CD4-positive, alpha-beta T cell treated with Interleukin-6 at 100 ng/mL for 8 hours (primary cell): ENCODE results near the gene GPR176.
"Not testable (repeated sequence)": the region's sequence is repeated elsewhere in the genome, so short reads cannot be mapped to it uniquely, and the experiment has no call there.

Source experiments
- DNase-seq: peaks from one replicate; pipeline ENCODE4 v3.0.0-alpha.2; 2020; ENCODE audit warnings: mixed read lengths, low spot score

Gene GPR176

DNA sequence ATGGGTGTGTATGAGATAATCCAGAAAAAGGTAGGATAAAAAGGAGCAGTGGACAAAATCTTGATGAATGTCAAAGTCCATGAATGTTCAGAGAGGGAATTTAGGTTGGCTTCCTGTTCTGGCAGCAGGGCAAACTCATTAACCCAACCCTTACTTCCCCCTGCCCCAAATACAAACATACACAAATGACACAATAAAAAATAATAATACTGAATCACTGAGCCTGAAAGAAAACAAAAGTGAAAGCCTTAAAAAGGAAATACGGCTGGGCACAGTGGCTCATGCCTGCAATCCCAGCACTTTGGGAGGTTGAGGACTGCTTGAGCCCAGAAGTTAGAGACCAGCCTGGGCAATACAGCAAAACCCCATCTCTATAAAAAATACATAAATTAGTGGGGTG is 62.9 kb downstream of the GPR176 start:
- DNase-seq, result no peak

DNA sequence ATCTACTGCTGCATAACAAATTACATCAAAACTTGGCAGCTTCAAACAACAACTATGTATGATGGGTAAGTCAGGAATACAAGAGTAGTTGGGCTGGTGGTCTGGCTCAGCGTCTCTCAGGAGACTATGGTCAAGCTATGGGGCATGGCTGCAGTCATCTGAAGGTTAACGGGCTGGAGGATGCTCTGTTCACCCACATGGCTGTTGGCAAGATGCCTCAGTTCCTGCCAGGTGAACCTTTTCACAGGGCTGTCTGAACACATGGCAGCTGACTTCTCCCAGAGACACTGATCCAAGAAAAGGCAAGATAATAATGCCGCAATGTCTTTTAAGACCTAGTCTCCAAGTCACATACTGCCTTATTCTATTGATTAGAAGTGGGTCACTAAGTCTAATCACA is 63.7 kb downstream of the GPR176 start:
- no peak for DNase-seq

DNA sequence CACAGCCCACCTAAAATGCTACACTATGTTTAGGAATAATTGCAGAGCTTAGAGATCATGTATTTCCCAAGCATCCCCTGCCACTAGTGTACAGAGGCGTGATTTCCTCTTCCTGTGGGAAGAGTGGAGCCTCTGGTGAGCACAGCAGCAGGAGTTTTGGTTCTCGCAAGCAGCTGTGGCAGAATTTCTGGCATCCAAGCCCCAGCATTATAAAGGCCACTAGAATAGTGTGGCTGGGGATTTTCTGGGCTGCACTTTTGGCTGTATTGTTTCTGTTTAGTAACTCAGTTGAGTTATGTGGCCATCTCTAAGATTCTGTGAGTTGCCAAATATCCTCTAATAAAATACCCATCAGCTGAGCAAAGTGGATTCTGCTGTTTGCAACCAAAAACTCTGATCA is 64.7 kb downstream of the GPR176 start:
- no peak for DNase-seq

DNA sequence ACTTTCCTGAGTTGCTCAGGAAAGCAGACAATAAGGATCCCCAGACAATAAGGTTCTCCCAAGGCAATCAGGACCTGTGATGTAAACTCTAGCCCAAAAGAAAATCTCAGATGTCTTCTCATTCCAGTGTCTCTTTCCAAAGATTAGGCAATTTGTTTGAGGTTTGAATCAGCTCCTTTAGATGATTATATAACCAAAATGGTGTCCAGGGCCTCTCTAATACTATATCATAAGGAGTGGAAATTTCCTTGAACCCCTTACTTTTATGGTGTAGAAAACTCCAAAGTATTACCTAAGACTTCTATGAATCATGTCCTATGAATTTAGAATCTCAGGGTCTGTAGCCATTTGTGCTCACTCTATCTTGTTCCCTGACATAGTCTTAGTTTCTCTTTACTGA is 65.9 kb downstream of the GPR176 start:
- no peak for DNase-seq

DNA sequence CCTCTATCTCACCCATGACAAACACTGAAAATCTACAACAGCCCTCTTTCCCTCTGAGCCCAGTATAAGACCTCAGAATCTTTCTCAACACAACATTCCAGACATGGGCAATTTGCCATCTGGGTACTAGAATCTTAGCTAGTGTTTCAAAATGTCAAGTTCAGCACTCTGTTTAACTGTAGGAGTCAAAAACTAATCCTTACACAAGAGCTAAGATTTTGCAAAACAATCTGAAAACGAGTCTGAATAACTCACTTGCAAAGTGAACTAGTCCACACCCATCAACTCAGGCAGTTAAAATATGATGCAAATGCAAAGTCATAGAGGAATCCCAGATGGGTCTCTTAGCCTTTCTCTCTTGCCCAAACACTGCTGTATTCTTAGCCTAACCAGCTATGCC is 67.8 kb downstream of the GPR176 start:
- no peak for DNase-seq

DNA sequence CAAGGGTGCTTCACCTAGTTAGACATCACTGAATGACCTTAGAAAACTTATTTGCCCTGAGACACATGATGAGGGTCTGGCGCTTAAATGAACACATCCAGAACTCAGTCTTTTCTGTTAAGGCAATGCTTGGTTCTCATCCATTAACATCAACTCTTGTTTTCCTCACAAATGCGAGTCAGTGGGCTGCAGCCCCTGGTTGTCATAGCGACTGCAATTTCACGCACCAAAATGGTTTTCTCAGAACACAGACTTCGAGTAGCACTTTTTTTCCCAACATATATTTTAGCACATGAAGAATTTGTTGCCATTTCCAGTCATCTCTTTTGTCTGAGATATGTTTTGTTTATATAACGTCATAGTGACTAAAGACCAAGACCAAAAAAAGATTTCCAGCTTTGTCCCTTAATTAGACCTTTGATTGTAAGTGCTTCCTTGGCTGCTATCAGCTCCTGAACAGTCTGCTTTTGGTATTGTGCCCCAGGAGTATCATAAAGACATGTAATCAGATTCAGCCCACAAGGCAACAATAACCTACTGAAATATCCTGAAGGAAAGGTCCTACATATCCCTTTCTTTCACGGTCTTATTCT is 68.5 kb downstream of the GPR176 start:
- no peak for DNase-seq

DNA sequence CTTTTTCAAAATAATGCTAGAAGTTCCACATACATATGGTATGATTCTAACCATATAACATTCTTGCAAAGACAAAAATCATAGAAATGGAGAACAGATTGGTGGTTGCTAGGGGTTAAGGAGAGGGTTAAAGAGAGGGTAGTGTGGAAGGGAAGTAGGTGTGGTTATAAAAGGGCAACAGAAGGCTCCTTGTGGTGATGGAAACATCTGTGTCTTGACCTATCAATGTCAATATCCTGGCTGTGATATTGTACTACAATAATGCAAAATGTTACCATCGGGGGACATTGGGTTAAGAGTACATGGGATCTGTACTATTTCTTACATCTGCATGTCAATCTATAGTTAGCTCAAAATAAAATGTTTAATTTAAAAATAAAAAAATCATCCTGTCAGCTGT is 69.6 kb downstream of the GPR176 start:
- no peak for DNase-seq

DNA sequence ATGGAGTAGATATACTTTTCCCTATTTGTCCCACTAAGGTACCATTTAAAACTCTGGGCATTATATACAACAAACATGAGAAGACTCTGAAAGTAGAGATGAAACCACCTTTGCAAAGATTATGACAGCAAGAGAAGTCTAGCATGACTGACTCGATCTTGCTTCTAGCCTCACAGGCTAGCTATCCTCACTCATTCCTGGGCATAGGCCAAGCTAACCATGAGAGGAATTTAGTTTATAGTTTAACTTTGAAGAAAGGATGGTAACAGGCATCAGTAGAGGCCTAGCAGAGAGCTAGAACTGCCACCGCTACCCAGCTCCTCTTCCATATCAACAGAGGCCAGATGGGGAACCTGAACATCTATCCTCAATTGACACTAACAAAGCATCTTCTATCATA is 74.0 kb downstream of the GPR176 start:
- DNase-seq, result no peak

DNA sequence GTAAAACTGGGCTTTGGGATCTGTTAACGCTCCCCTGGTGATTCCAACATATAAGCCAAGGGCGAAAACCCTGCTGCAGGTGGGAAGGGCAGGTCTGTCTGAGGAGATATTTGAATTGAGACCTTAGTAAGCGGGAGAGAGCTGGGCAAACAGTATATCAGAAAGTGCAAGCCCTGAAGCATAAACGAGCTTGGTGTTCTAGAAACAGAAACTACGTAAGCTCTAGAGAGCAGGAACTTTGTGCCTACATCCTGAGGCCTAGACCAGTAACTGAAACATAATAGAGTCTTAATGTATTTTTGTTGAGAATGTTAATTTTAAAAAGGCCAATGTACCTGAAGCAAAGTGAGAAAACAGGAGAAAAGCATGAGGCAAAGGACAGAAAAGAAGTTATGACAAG is 74.5 kb downstream of the GPR176 start:
- no peak for DNase-seq

DNA sequence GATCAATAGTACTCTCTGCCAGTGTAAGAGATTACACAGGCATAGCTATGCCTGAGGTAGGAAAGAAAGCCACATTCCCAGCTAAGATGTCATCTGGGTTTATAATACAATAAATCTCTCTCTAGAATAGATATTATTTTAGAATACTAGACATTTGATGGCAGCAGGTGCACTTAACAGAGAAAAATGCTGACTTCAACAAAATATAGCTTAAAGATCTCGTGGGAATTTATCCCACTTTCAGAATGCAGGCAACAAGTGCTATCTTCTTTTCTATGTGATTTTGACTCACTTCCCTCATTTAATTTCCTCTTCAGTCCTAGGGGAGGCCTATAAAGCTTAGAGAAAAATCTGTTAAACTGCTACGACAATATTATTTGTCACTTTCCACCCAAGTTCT is 76.5 kb downstream of the GPR176 start:
- DNase-seq, result no peak

DNA sequence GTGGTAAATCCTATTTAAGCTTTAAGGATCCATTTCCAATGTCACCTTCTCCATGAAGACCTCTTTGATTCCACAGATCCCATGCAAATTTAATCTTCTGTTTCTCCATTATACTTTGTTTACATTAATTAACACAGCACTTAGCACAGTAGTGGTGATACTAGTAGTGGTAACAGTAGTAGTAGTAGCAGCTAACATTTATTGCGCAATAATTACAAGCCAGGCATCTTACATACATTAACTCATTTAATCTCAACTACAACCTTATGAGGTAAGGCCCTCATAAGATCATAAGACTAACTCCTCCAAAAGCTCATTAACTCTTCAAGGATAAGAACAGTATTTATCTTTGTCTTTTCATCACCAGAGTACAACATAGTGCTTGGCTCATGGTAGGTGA is 82.6 kb downstream of the GPR176 start:
- no peak for DNase-seq

DNA sequence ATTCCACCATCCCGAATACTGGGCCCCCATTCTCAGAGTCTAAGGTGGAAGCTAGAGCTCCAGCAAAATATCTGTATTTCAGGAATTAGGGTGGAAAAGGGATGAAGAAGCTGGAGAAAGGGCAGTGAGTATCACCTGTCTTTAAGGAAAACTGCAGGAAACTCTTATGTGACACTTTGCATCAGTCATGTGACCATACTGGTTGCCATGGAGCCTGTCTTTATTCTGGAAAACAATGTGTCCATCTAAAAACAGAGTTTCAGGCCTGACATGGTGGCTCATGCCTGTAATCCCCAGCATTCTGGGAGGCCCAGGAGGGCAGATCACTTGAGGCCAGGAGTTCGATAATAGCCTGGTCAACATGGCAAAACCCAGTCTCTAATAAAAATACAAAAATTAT is 84.5 kb downstream of the GPR176 start:
- DNase-seq, result no peak

DNA sequence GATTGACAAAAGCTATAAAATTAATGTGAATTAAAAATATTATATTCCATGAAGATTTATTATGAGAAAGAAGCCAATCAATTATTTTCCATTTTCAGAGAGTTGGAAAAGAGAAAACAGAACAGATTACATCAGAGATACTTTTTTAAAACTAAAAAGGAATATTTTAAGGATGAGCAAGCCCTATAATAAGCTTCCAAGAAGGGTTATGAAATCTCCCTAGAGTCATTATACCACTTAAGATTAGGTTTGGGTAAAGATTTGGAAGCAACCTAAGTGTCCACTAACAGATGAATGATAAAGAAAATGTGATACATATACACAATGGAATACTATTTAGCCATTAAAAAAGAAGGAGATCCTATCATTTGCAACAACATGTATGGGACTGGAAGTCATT is 85.8 kb downstream of the GPR176 start:
- DNase-seq, result no peak

DNA sequence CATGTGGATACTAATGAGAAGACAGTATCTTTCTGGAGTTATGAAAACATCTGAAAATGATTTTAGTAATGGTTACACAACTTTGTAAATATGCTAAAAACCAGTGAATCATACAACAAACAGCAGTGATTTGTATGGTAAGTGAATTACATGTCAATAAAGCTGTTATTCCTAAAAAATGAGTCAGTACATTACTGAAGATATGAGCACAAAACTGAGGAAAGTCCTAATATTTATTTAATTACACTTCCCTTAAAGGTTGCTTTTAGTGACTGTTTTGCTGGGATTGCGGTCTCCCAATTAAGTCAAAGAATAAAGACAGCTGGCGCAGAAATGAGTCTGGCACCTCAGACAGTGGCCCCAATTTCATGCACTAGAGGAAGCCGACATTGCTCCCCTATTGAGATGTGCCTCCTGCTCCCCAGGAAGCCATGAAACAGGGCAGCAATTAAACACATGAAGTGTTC is 86.5 kb downstream of the GPR176 start:
- DNase-seq, result no peak

DNA sequence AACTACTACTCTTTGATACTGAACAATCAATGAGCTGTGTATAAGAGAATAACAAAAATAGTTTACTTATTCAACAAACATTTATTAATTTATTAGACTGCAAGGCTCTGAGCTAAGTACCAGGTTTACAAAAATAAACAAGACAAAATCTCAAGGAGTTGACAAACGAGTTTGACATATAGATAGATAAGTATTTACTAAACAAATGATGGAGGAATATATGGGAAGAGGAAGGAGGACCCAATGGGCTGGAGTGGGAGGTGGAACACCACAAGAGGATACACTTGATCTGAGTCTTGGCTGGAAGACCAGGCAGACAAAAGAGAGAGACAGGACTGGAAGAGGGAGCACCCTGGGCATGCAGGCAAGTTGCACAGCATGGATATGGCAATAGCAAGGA is 89.9 kb downstream of the GPR176 start:
- DNase-seq, result no peak

DNA sequence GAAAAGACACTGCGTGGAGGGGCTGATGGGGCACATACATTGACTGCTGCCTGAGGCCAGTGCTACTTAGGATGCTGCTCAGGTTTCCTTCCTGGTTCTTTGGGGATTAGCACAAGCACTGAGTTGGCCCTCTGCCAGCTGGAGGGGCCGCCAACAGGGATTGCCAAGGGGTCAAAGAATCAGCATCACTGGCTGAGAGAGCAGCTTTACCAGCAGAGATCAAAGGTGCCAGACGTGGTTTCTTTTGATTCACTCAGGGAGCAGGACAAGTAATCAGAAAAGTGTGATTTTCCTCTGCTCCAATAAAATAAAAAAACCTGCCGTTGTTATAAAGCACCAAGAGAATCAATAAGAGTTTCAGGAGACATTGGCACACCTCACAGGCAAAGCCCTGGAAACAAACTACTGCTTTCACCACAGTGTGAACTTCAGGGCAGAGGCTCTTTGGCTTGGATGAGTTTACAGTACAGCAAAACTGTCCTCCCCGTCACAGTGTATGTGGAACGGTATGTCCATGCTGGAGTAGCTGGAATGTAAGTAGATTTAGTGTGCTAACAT is 91.6 kb downstream of the GPR176 start:
- no peak for DNase-seq

DNA sequence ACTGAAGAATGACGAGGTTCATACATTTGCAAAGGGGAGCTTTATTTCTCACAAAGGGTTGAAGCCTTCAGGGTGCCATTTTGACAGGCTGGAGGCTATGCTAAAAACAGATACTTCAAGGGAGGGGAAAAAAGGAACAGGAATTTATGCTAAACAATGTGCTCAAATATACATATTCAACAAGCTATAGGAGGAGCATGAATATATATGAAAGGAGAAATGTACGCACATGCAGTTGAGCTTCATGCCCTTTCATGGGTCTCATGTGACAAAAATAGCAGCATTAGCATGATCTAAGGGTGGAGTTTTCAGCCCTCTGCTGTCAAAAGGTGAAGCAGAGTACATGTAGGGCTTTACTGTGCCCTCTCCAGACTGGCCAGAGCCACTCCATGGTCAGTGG is 93.1 kb downstream of the GPR176 start:
- DNase-seq, result no peak

DNA sequence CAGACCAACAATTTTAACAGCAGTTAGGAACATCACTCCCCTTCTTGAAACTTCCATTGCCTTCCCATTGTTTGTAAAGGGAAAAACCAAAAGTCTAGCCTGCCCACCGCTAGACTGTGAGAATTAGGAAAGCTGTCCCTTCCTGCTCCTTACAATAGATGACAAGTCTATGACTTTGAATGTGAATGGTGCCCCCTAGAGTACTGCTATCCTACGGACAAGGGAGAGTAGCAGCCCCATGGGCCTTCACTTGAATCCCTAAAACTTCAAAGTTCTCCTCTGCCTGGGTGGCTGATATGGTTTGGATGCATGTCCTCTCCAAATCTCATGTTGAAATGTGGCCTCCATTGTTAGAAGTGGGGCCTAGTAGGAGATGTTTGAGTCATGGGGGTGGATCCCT is 96.4 kb downstream of the GPR176 start:
- DNase-seq, result no peak

DNA sequence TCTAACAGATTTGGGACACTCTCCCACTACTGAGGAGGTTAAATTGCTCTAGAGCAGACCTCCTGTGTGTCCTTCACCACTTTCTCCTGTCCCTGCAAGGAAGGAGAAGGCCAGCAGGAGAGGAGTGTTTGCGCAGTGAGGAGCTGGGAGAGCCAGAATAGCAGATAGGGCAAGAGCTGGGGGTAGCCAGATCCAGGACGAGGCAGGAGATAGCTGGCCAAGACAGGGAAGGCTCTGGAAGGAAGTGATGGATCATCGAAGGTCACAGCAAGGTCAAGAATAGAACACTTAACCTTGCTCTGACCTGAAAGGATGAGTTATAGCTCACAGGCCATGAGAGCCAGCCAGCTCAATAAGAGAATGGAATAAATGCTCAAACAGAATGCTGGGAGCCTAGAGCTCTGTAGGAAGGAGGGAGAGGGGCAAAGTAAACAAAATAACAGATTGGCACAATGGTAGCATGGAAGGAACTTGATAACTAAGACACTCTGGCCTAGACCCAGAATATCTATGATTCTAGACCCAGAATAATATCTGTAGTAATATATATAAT is 99.9 kb downstream of the GPR176 start:
- DNase-seq, result no peak

DNA sequence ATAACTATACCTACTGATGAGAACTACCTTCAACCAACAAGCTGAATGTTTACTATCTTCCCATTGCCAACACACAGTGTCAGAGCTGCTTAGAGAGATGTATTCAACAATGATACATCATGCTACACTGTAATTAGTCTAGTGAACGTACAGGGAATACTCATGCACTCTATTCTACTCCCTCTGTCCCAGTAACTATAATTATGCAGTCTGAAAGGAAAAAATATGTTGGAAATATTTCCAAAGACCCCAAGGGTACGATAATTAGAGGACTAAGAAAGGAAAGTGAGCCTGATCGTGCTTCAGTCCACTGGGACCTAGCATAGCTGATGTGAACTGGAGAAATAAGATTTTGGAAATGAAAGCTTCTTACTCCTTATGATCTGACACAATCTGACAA is 100.5 kb downstream of the GPR176 start:
- DNase-seq, result no peak

DNA sequence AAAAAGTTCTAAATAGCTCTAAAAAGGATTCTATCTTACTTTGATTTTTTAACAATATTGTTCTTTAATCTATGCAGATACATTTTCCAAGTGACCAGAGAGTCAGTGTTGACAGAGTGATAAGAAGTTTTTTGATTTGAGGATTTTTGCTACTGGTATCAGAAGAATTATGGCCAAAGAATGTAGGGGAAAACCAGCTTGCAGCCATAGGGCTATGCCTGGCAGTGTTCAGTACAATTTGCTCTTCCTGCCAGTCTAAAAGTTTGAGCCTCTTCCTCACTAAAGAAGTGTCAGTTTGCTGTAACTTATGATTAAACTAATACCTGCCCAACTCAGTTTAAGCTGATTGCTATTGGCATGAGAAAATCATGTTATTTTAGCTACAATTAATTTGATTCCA is 102.2 kb downstream of the GPR176 start:
- DNase-seq, result no peak

DNA sequence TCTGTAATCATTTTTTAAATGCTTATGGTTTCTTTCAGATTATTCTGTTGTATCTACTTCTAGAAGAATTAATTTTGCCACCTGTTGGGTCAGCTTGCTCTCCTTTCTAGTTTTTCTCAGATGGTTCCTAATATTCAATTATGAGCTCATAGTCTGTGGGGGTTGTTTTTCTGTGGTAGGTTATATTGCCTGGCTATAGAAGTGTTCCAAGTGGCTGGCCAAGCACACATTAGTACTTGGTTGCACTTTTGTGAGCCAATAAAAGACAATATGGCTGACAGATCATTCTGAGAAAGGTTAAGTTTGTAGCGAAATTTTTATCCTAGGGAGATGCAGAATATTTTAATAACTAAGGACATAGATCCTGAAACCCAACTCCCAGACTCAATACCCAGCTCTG is 105.6 kb downstream of the GPR176 start:
- DNase-seq, result no peak

DNA sequence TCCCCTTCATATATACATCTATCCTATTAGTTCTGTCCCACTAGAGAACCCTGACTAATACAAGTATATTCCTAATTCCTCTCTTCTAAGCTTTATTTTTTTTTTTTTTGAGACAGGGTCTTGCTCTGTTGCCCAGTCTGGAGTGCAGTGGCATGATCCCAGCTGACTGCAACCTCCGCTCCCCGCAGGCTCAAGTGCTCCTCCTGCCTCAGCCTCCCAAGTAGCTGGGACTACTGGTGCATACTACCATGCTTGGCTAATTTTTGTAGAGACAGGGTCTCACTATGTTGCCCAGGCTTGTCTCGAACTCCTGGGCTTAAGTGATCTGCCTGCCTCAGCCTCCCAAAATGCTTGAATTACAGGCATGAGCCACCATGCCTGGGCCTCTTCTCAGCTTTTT is 107.4 kb downstream of the GPR176 start:
- not testable (repeated sequence) for DNase-seq

DNA sequence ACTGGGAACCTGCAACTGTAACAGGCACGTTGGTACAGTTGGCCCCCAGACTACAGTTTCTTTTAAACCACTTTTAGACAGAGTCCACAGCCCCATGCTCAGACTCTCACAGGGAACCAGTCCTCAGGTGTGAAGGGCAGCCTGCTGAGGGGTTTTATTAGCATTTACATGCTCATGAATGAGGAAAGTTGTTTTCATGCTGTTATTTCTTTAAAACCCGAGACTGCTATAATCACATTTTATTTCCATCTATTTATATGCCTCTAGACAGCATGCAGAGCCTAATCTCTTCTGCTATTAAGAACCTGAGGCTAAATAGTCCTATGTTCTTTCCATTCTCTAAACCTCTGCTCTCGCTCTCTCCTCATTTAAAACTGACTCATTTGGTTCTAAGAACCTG is 111.2 kb downstream of the GPR176 start:
- DNase-seq, result no peak
